GM23338 (cell line): Measurements from ENCODE around the gene CACNA1G.

Source experiments
- CTCF ChIP-seq, 2 experiments: fragments of 200-600 bp in 1 of 2; sonication (generic) in 1 of 2; conservative IDR thresholded peaks; 2 replicates each; pipeline versions ENCODE4 v1.5.1 to v1.6.1; 2016 to 2017; ENCODE audit warnings: antibody characterized with exemption in 2 of 2, low read depth in 2 of 2, mild to moderate bottlenecking in 2 of 2, moderate library complexity in 1 of 2
- ETS1 ChIP-seq: IDR thresholded peaks from 2 replicates; pipeline ENCODE4 v1.6.1; 2016; ENCODE audit warnings: antibody characterized with exemption

GRCh38 chr17:50585891-50586290, 25.4 kb downstream of the CACNA1G start:
- no peak for TF ChIP-seq CTCF (conservative IDR thresholded peaks at IDR 0.05; ENCODE audit: low read depth in 2 of 2)
- no peak for TF ChIP-seq ETS1
